IMR-90 (cell line): ENCODE results near the gene SPTSSA. TPM values are rescaled to one million over a fixed set of nuclear protein-coding genes. Genes with fewer than 3 reads are reported as not detected.
A peak's percentile ranks its signal among the peaks of the same experiment; 100 is the strongest.

Experiments
- ATAC-seq: fragments of 200-7000 bp; cut with Tn5 transposase; 2 replicates; pipeline ENCODE4 v1.9.1; 2020; ENCODE audit warnings: low read depth, mild to moderate bottlenecking, moderate library complexity
- BruUV-seq: library from RNA; stranded (reverse); fragments of 400-500 nt; replicated peaks from 2 replicates; lab custom pipeline; 2021; lab: Mats Ljungman, UMichigan
- CTCF ChIA-PET: fragments of 300-600 bp; formaldehyde crosslinking; extraction: SDS; loops from one replicate; lab custom pipeline; 2021; ENCODE audit warnings: antibody characterized with exemption; lab: Yijun Ruan, JAX
- POLR2A ChIA-PET: fragments of 300-600 bp; sonication (Branson Sonifier 250); formaldehyde crosslinking; loops from one replicate; lab custom pipeline; 2022; ENCODE audit warnings: antibody characterized with exemption; ENCODE audit not compliant: unreplicated experiment; lab: Charles Lee
- DNase-seq: peaks from one replicate; pipeline ENCODE4 v3.0.0; 2013
- H2AFZ ChIP-seq: replicated peaks from 2 replicates; pipeline ENCODE3; 2013; ENCODE audit warnings: low read length, mild to moderate bottlenecking; ENCODE audit not compliant: poor library complexity
- H2AK5ac ChIP-seq: 2 replicates; pipeline ENCODE4 v1.6.1; 2013; ENCODE audit warnings: low read depth, low read length, inconsistent platforms
- H2AK9ac ChIP-seq: replicated peaks from 2 replicates; pipeline ENCODE3; 2013; ENCODE audit warnings: mild to moderate bottlenecking, low read depth, low read length, moderate library complexity; ENCODE audit not compliant: poor library complexity
- H2BK120ac ChIP-seq: 2 replicates; pipeline ENCODE4 v1.6.1; 2013; ENCODE audit warnings: low read depth, low read length, inconsistent platforms
- H2BK15ac ChIP-seq: 3 replicates; pipeline ENCODE4 v1.6.1; 2013; ENCODE audit warnings: low read depth, low read length, inconsistent platforms
- H2BK20ac ChIP-seq: 2 replicates; pipeline ENCODE4 v1.6.1; 2013; ENCODE audit warnings: low read depth, mild to moderate bottlenecking, inconsistent platforms, low read length, moderate library complexity
- H2BK5ac ChIP-seq: 2 replicates; pipeline ENCODE4 v1.6.1; 2013; ENCODE audit warnings: mild to moderate bottlenecking, low read depth, low read length, inconsistent platforms; ENCODE audit not compliant: poor library complexity, severe bottlenecking
- H3K14ac ChIP-seq: replicated peaks from 2 replicates; pipeline ENCODE4 v1.6.1; 2013; ENCODE audit warnings: low read depth, low read length, inconsistent platforms
- H3K18ac ChIP-seq: 2 replicates; pipeline ENCODE4 v1.6.1; 2013; ENCODE audit warnings: low read depth, low read length, control low read depth
- H3K23ac ChIP-seq: 2 replicates; pipeline ENCODE4 v1.6.1; 2013; ENCODE audit warnings: low read depth, low read length, inconsistent platforms
- H3K27ac ChIP-seq: 2 replicates; pipeline ENCODE4 v1.5.1; 2013; ENCODE audit warnings: mild to moderate bottlenecking, control low read depth, low read length; ENCODE audit not compliant: insufficient read depth
- H3K27me3 ChIP-seq: 2 replicates; pipeline ENCODE4 v1.6.1; 2013; ENCODE audit warnings: low read length; ENCODE audit not compliant: control insufficient read depth, insufficient read depth
- H3K36me3 ChIP-seq: 2 replicates; pipeline ENCODE4 v1.6.1; 2013; ENCODE audit warnings: low read length, mixed read lengths; ENCODE audit not compliant: control insufficient read depth, insufficient read depth
- H3K4ac ChIP-seq: 2 replicates; pipeline ENCODE4 v1.6.1; 2013; ENCODE audit warnings: low read depth, low read length, inconsistent platforms
- H3K4me1 ChIP-seq: 2 replicates; pipeline ENCODE4 v1.6.1; 2013; ENCODE audit warnings: low read length, mixed read lengths; ENCODE audit not compliant: control insufficient read depth, insufficient read depth
- H3K4me2 ChIP-seq: 2 replicates; pipeline ENCODE4 v1.6.1; 2013; ENCODE audit warnings: low read depth, mild to moderate bottlenecking, control low read depth, low read length, moderate library complexity
- H3K4me3 ChIP-seq: 2 replicates; pipeline ENCODE4 v1.5.1; 2013; ENCODE audit warnings: low read depth, mild to moderate bottlenecking, control low read depth, low read length, moderate library complexity; ENCODE audit not compliant: insufficient read depth
- H3K56ac ChIP-seq: 2 replicates; pipeline ENCODE4 v1.6.1; 2013; ENCODE audit warnings: low read length, inconsistent platforms; ENCODE audit not compliant: insufficient read depth; ENCODE audit errors: extremely low read depth
- H3K79me1 ChIP-seq, 2 experiments: 2 replicates each; pipeline ENCODE4 v1.6.1; 2013; ENCODE audit warnings: low read length in 2 of 2, inconsistent platforms in 1 of 2, low read depth in 1 of 2
- H3K9ac ChIP-seq: 2 replicates; pipeline ENCODE4 v1.6.1; 2013; ENCODE audit warnings: low read depth, low read length, control low read depth
- H3K9me1 ChIP-seq: 2 replicates; pipeline ENCODE4 v1.6.1; 2013; ENCODE audit warnings: low read length, inconsistent platforms; ENCODE audit not compliant: insufficient read depth
- H3K9me3 ChIP-seq: 2 replicates; pipeline ENCODE4 v1.6.1; 2013; ENCODE audit warnings: low read length; ENCODE audit not compliant: control insufficient read depth, insufficient read depth
- H4K20me1 ChIP-seq: 2 replicates; pipeline ENCODE4 v1.6.1; 2013; ENCODE audit warnings: low read length, inconsistent platforms; ENCODE audit not compliant: insufficient read depth
- H4K5ac ChIP-seq: 2 replicates; pipeline ENCODE4 v1.6.1; 2013; ENCODE audit warnings: mild to moderate bottlenecking, low read depth, low read length, control low read depth
- H4K8ac ChIP-seq, 2 experiments: 2 replicates each; pipeline ENCODE4 v1.6.1; 2013; ENCODE audit warnings: low read depth in 2 of 2, low read length in 2 of 2, control low read depth in 1 of 2, inconsistent platforms in 1 of 2
- H4K91ac ChIP-seq: 2 replicates; pipeline ENCODE4 v1.6.1; 2013; ENCODE audit warnings: low read depth, low read length, inconsistent platforms; ENCODE audit not compliant: insufficient read depth
- BHLHE40 ChIP-seq: fragments of 150-350 bp; IDR thresholded peaks from 2 replicates; pipeline ENCODE4 v1.6.1; 2016; ENCODE audit warnings: mild to moderate bottlenecking, low read depth, low read length
- CEBPB ChIP-seq: IDR thresholded peaks from 2 replicates; pipeline ENCODE4 v1.6.1; 2012; ENCODE audit warnings: low read depth, low read length, improper control_type of control experiment
- CTCF ChIP-seq: conservative IDR thresholded peaks from 2 replicates; pipeline ENCODE4 v1.5.1; 2012; ENCODE audit warnings: mild to moderate bottlenecking, low read depth, low read length, improper control_type of control experiment
- FOS ChIP-seq: fragments of 150-350 bp; IDR thresholded peaks from 2 replicates; pipeline ENCODE4 v1.6.1; 2016; ENCODE audit warnings: low read depth, low read length
- MAFK ChIP-seq: IDR thresholded peaks from 2 replicates; pipeline ENCODE4 v1.6.1; 2012; ENCODE audit warnings: low read depth, low read length, improper control_type of control experiment
- MAZ ChIP-seq: IDR thresholded peaks from 2 replicates; pipeline ENCODE4 v1.6.1; 2012; ENCODE audit warnings: low read depth, mild to moderate bottlenecking, low read length, improper control_type of control experiment, moderate library complexity, borderline replicate concordance
- MXI1 ChIP-seq: IDR thresholded peaks from 2 replicates; pipeline ENCODE4 v1.6.1; 2012; ENCODE audit warnings: low read depth, mild to moderate bottlenecking, low read length, moderate library complexity, borderline replicate concordance
- NFE2L2 ChIP-seq: fragments of 150-350 bp; IDR thresholded peaks from 2 replicates; pipeline ENCODE4 v1.6.1; 2016; ENCODE audit warnings: low read depth, mild to moderate bottlenecking, low read length
- POLR2A ChIP-seq: IDR thresholded peaks from 2 replicates; pipeline ENCODE4 v1.6.1; 2012; ENCODE audit warnings: mild to moderate bottlenecking, low read depth, low read length
- RAD21 ChIP-seq: IDR thresholded peaks from 2 replicates; pipeline ENCODE4 v1.6.1; 2012; ENCODE audit warnings: low read length, improper control_type of control experiment
- RFX5 ChIP-seq: IDR thresholded peaks from 2 replicates; pipeline ENCODE4 v1.8.0; 2012; ENCODE audit warnings: low read depth, mild to moderate bottlenecking, low read length, moderate library complexity
- SMC3 ChIP-seq: fragments of 150-350 bp; IDR thresholded peaks from 2 replicates; pipeline ENCODE4 v1.6.1; 2016; ENCODE audit warnings: low read depth, mild to moderate bottlenecking, antibody characterized with exemption, low read length, moderate library complexity
- USF2 ChIP-seq: fragments of 150-350 bp; IDR thresholded peaks from 2 replicates; pipeline ENCODE4 v1.6.1; 2017; ENCODE audit warnings: mild to moderate bottlenecking, antibody characterized with exemption, low read length, low read depth
- WGBS, 2 experiments: methylation state at CpG; one replicate each; pipeline versions ENCODE4 v1.1.5 to v1.1.7; 2013; ENCODE audit warnings: missing lambda C conversion rate in 2 of 2; ENCODE audit not compliant: insufficient read length in 1 of 2; ENCODE audit errors: extremely low coverage in 2 of 2; 5-methylcytosine and 5-hydroxymethylcytosine counted together
- dilution Hi-C: fragments of 300-500 bp; cut with HindIII; formaldehyde crosslinking; loops from one replicate; pipeline ENCODE4 v1.14.3; 2018; ENCODE audit warnings: low sequenced_read_pairs; ENCODE audit not compliant: unreplicated experiment
- in situ Hi-C: fragments of 300-500 bp; cut with MboI; formaldehyde crosslinking; loops from 3 replicates; pipeline ENCODE4 v1.14.3; 2019; ENCODE audit warnings: low sequenced_read_pairs, inconsistent platforms, mixed read lengths
- intact Hi-C: fragments of 100-400 bp; cut with micrococcal nuclease; formaldehyde crosslinking; loops from 2 replicates; pipeline ENCODE4 v1.10.0; 2022
- polyA plus RNA-seq, 3 experiments: library from polyadenylated mRNA; depleted of rRNA; stranded (reverse); fragments of >200 nt; gene quantifications; 2 replicates each; pipeline ENCODE4 v1.2.3, GENCODE V29; 2012; ENCODE audit warnings: low replicate concordance in 1 of 3
- total RNA-seq: library from RNA; depleted of rRNA; stranded (reverse); fragments of >200 nt; gene quantifications from 2 replicates; pipeline ENCODE4 v1.2.3, GENCODE V29; 2012

Gene SPTSSA
- total and polyA plus RNA-seq, 2 of the 4 experiments (the other 2 are of a cell fraction): 10.8 to 26.2 TPM

DNA sequence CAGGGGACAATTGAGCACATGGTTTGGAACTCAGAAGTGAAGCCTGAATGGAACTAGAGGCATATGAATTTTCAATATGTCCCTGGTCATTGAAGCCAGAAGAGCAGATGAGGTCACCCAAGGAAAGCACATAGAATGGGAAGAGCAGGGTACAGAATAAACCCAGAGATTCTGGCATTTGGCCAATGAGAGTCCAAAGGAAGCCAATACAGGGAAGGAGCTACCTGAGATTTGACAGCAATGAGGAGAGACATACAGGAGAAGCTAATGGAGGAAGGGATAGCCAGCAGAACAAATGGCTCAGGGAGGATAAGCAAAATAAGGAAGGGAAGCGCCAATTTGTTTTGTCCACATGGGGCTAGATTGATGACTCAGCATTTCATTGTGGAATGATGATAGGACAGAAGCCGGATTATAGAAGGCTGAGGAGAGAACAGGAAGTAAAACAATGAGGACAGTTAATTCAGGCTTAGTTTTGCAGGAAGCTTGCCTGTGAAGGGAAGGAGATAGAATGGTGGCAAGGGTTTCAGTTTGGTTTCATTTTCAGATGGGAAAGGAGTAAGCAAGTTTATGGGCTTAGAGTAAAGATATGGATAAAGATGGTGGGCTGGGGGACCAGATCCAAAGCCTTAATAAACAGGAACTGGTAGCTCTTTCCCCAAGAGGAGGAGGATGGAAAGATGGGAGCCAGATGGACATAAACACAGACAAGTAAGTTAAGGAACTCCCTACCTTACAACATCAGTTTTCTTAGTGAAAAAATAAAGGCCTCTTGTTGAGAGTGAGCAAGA is 3.2 kb upstream of the SPTSSA start (continued):
- TF ChIP-seq MAZ (no peak), RFX5 (no peak), MAFK (peak; percentile 100)

GRCh38 chr14:34463598-34463961 is 1.5 kb upstream of the SPTSSA start:
- H3K27ac ChIP-seq: no peak overlapping the region
- no TSS peak for BruUV-seq
- H2BK5ac ChIP-seq: no peak overlapping the region
- H3K4me1 ChIP-seq: peaks cover 6% of the 10 kb centered on the region
- H3K9ac ChIP-seq: no peak overlapping the region
- H3K4me2 ChIP-seq: no peak overlapping the region
- no peak for DNase-seq
- no peak for ATAC-seq
- ChIA-PET CTCF (no interaction called here), POLR2A (no interaction called here)
- no peak overlapping the region for H2BK120ac ChIP-seq
- intact Hi-C loops (loop anchor here (5.0 kb wide), 1 partner anchor 74 kb away; the partner anchor contains the start of gene EAPP), in situ Hi-C loops (loop anchor here (5.0 kb wide), 1 partner anchor 34 kb away; no protein-coding TSS in a partner anchor), dilution Hi-C loops (no loop called here)
- H4K8ac ChIP-seq: no peak overlapping the region
- no peaks in the 10 kb centered on the region for H3K27me3 ChIP-seq
- no peak for TF ChIP-seq RFX5
- no peak for TF ChIP-seq CEBPB
- no peak for TF ChIP-seq RAD21
- TF ChIP-seq SMC3: no peak
- no peak for TF ChIP-seq BHLHE40
- TF ChIP-seq FOS: no peak
- TF ChIP-seq MXI1: no peak
- TF ChIP-seq CTCF: no peak
- TF ChIP-seq NFE2L2: no peak
- no peak for TF ChIP-seq USF2
- no peak for TF ChIP-seq POLR2A
- no peak overlapping the region for H2AFZ ChIP-seq
- no peak overlapping the region for H3K56ac ChIP-seq
- H3K9me1 ChIP-seq: peaks cover 6% of the 10 kb centered on the region
- no peak overlapping the region for H3K23ac ChIP-seq
- 83% methylated on average over 1 of the region's 1 CpG; no CpG with 5 or more reads in 1 of the 2 experiments for WGBS, 2 experiments
- H3K36me3 ChIP-seq: no peaks in the 10 kb centered on the region
- H2AK9ac ChIP-seq: no peak overlapping the region
- no peak overlapping the region for H3K18ac ChIP-seq
- H3K9me3 ChIP-seq: no peaks in the 10 kb centered on the region
- H3K79me1 ChIP-seq: peaks cover 0 to 15% of the 10 kb centered on the region in 2 experiments; a peak in 2 of 4 replicates
- H3K14ac ChIP-seq: no peak overlapping the region
- H4K5ac ChIP-seq: no peak overlapping the region
- H2AK5ac ChIP-seq: no peak overlapping the region
- no peak overlapping the region for H4K91ac ChIP-seq
- H3K4ac ChIP-seq: no peak overlapping the region
- H2BK20ac ChIP-seq: no peak overlapping the region
- H2BK15ac ChIP-seq: no peak overlapping the region
- peaks cover 24% of the 10 kb centered on the region; the same call in 1 of the 2 replicates for H4K20me1 ChIP-seq
- no peak overlapping the region for H3K4me3 ChIP-seq
